Stimulated activated CD4-positive, alpha-beta T cell treated with anti-CD3 and anti-CD28 coated beads, Interleukin-2, amount 100 ng/mL, for 24 hours (primary cell): ENCODE measurements around the gene KDSR.

Experiments used
- DNase-seq, 2 donors: peaks; one replicate each; pipeline ENCODE4 v3.0.0-alpha.2; 2020

KDSR gene, protein sequence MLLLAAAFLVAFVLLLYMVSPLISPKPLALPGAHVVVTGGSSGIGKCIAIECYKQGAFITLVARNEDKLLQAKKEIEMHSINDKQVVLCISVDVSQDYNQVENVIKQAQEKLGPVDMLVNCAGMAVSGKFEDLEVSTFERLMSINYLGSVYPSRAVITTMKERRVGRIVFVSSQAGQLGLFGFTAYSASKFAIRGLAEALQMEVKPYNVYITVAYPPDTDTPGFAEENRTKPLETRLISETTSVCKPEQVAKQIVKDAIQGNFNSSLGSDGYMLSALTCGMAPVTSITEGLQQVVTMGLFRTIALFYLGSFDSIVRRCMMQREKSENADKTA

GRCh38 chr18:63367053-63367953 is at the start of gene KDSR:
Gene KDSR, minus strand, starts transcription at chr18:63367206. Its CDS starts 88 bp downstream, at chr18:63367118.
- peak; percentile 86 to 87 for DNase-seq

GRCh38 chr18:63412953-63413352 is 45.9 kb upstream of the KDSR start:
- DNase-seq = no peak

DNA sequence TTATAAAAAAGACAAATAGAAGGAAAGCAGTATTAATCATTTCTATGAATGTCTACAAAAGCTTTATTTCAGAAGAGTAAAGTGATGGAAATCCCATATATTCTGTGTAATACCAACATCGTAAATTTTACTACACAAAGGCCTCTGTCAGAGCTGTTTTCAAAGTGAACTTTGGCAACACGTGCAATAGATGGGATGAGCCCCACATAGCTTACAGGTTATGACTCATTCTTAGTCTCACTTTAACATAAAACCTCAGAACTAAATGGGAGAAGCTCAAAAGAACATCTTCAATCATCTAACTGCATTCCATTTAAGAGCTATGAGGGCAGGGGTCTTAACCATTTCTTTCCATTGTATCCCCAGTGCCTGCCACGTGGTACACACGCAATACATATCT is 43.8 kb upstream of the KDSR start:
- DNase-seq = no peak

GRCh38 chr18:63409301-63409700 is 42.3 kb upstream of the KDSR start:
- no peak for DNase-seq

GRCh38 chr18:63407734-63408133 is 40.7 kb upstream of the KDSR start:
- DNase-seq = no peak

DNA sequence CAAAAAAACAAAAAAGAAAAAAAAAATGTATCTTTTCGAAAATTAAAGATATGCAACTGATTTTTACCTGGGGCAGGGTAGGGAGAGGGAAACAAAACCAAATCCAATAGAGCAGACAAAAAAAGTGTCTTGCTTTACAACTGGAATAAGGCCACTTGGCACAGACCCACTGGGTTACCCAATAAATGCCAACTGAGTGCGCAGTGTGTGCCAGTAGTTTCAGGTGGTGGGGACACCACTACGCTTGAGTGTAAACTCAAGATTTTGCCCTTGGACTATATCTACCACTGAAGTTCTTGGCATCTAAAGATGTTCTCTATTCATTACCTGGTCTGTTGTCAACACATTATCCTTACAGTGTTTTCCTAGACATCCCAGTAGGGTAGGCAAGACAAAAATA is 39.0 kb upstream of the KDSR start:
- DNase-seq = no peak

- no peak for DNase-seq
Observed at GRCh38 chr18:63402246-63403162, 35.5 kb upstream of the KDSR start.

DNA sequence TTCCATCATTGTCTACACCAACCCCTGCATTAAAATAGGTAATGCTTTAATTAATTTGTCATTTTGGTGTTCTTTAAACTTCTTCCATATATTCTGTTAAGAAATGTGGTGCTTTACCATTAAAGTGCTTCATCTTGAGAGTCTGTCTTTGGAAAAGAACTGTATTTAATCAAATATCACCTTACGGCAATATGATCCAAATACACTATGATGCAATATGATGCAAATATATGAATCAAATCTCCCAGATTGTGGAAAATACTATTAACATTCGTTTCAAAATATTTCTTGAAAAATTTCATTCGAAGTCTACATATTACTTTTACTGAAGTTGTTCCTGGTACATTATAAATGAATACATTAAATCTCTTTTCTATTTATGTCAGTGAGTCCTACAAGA is 32.3 kb upstream of the KDSR start:
- no peak for DNase-seq

- DNase-seq = no peak
Observed at GRCh38 chr18:63397349-63397748, 30.3 kb upstream of the KDSR start.

- no peak for DNase-seq
Observed at GRCh38 chr18:63395503-63395902, 28.5 kb upstream of the KDSR start.

DNA sequence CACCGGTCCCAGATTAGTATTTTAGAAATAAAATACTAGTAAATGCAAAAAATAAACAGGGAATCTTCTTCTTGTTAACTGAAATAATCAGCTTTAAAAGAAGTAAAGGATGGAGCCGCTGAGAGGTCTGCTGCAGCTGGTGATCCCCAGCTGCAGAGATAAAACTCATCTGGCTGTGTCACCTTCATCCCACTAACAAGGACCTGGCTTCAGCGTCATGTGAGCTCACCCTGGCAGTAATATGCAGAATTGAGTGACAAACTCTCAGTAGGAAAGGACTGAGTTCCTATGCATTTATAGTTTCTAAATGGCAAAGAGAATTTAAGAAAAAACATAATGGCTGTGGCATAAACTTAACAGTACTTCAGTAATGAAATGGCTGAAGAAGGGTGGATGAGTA is 27.9 kb upstream of the KDSR start:
- DNase-seq = no peak

DNA sequence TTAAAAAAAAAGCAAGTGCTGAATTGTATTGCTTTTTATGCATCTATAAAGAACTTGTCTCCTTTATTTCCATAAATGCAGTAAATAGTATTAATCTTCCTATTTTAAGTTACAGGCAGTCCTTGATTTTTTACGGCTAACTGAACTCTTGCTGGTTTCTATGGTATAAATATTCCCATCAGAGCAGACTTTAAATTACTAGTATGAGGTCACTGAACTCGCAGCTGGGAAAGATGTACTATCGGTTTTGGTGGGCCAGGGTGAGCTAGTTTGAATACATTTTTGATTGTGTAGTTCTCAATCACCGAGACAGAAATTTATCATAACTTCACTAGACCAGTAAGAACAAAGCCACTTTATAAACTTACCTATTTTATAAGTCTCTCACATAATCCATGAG is 20.9 kb upstream of the KDSR start:
- DNase-seq = no peak

DNA sequence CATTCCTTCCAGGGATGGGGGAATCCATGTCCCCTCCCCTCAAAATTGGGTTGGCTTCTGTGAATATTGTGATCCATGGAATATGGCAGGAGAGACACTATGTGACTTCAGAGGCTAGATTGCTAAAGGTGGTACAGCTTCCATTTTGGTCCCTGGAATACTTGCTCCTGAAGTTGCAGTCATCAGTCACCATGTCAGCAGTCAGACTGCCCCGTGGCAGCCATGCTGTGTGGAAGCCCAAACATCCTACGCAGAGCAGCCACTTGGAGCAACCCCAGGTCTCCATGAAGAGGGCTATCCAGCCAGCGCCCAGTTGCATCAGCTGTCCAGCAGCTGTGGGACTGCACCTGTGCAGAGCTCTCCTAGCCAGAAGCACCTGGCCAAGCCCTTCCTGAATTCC is 15.8 kb upstream of the KDSR start:
- DNase-seq = no peak

GRCh38 chr18:63379639-63379962 is 12.6 kb upstream of the KDSR start:
- no peak for DNase-seq

DNA sequence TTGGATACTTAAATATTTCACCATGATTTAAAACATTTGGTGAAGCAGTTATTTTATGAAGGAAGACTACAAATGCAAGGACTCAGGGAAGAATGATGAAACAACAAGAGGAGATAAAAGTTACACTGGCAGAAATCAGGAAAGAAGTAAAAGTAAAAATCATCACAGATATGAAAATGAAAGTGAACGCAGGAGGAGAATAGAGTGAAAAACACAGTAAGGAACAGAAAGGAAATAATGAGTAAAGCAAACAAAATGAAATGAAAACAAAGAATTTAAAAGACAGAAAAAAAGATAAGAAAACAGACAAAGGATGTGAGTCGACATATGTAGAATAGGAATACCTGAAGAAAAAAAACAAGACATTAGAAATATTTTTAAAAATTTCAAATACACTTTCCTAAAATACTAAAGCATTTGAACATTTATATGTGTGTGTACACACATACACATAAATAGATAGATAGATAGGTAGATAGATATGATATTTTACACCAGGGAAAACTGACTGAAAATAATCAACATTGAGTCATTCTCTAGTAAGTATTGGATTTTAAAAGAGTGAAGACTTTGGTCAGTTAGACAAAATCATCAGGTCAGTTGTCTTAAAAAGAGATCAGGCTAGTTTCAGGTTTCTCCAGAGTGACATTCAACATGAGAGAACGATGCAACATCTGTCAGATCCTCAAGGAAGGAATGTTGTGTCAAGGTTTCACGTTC is 12.1 kb upstream of the KDSR start:
- DNase-seq = no peak

GRCh38 chr18:63377275-63377980 is 10.4 kb upstream of the KDSR start:
- DNase-seq = no peak

DNA sequence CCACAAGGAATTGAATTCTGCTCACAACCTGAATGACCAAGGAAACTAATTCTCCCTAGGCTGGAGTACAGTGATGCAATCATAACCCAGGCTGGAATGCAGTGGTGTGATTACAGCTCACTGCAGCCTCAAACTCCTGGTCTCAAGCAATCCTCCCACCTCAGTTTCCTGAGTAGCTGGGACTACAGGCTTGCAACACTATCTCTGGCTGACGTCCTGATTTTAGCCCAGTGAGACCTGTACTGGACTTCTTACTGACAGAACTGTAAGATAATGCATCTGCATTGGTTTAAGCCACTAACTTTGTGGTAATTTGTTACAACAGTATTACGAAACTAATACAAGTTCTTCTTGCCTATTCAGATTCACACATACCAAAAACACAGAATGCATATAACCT is 9.5 kb upstream of the KDSR start:
- no peak for DNase-seq

- DNase-seq = no peak
Observed at GRCh38 chr18:63374540-63374939, 7.5 kb upstream of the KDSR start.

GRCh38 chr18:63373161-63373560 is 6.2 kb upstream of the KDSR start:
- no peak for DNase-seq

DNA sequence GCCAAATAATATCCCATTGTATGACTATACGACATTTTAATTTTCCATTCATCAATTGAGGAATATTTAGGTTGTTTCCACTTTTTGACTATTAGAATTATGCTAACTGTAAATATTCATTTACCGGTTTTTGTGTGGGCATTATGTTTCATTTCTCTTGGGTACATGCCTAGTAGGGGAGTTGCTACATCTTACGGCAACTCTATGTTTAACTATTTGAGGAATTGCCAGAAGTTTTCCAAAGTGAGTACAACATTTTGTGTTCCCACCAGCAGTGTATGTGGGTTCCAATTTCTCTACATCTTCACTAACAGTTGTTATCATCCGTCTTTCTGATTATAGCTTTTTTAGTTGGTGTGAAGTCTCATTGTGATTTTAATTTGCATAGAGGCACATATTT is 1.6 kb upstream of the KDSR start:
- no peak for DNase-seq

GRCh38 chr18:63366213-63367052 is 573 bp downstream of the KDSR start:
- peak; percentile 73 to 78 for DNase-seq
